CD4-positive, alpha-beta T cell treated with Interleukin-15 for 4 hours (primary cell): ENCODE measurements around the gene QSOX2.
"Not testable (repeated sequence)": the region's sequence is repeated elsewhere in the genome, so short reads cannot be mapped to it uniquely, and the experiment has no call there.

Experiments used
- DNase-seq: peaks from one replicate; pipeline ENCODE4 v3.0.0-alpha.2; 2020; ENCODE audit warnings: low spot score

QSOX2 gene

GRCh38 chr9:136236471-136237410, 8.9 kb downstream of the QSOX2 start:
- DNase-seq = not testable (repeated sequence)

- DNase-seq = no peak
Measured at GRCh38 chr9:136235709-136236455, 9.7 kb downstream of the QSOX2 start.

GRCh38 chr9:136235171-136235570, 10.4 kb downstream of the QSOX2 start:
- DNase-seq = no peak

GRCh38 chr9:136234597-136234996, 11.0 kb downstream of the QSOX2 start:
- no peak for DNase-seq

- no peak for DNase-seq
Measured at GRCh38 chr9:136233868-136234267, 11.7 kb downstream of the QSOX2 start.

GRCh38 chr9:136233411-136233810, 12.2 kb downstream of the QSOX2 start:
- DNase-seq = no peak

GRCh38 chr9:136232969-136233368, 12.6 kb downstream of the QSOX2 start:
- no peak for DNase-seq

GRCh38 chr9:136231478-136232297, 13.9 kb downstream of the QSOX2 start:
- peak; percentile 13 for DNase-seq

- no peak for DNase-seq
Measured at GRCh38 chr9:136230773-136231172, 14.8 kb downstream of the QSOX2 start.

- DNase-seq = no peak
Measured at GRCh38 chr9:136230365-136230764, 15.2 kb downstream of the QSOX2 start.

- no peak for DNase-seq
Measured at GRCh38 chr9:136229096-136230065, 16.2 kb downstream of the QSOX2 start.

GRCh38 chr9:136228107-136228875, 17.3 kb downstream of the QSOX2 start:
- DNase-seq = no peak

GRCh38 chr9:136226680-136227407, 18.8 kb downstream of the QSOX2 start:
- no peak for DNase-seq

- peak; percentile 68 for DNase-seq
Measured at GRCh38 chr9:136225748-136226679, 19.6 kb downstream of the QSOX2 start.

GRCh38 chr9:136225366-136225747, 20.3 kb downstream of the QSOX2 start:
- DNase-seq = peak; percentile 6

- DNase-seq = no peak
Measured at GRCh38 chr9:136223871-136224640, 21.6 kb downstream of the QSOX2 start.

GRCh38 chr9:136222906-136223285, 22.7 kb downstream of the QSOX2 start:
- DNase-seq = no peak
